Liver (tissue), 9 donors: ENCODE data around the gene COG2. TPM values are rescaled to one million over a fixed set of nuclear protein-coding genes. Genes with fewer than 3 reads are reported as not detected.
A peak's percentile ranks its signal among the peaks of the same experiment; 100 is the strongest.

Source experiments
- DNase-seq: peaks from one replicate; pipeline ENCODE4 v3.0.0-alpha.2; 2017; ENCODE audit warnings: low spot score
- H3K27ac ChIP-seq, 2 donors: one replicate each; pipeline ENCODE4 v1.7.0; 2013; ENCODE audit warnings: inconsistent platforms in 2 of 2, low read length in 2 of 2, control low read depth in 1 of 2, low read depth in 1 of 2, mild to moderate bottlenecking in 1 of 2
- H3K27me3 ChIP-seq, 4 donors: one replicate each; pipeline versions ENCODE4 v1.6.1 to v1.7.0; 2013; ENCODE audit warnings: low read length in 3 of 4, inconsistent platforms in 1 of 4, mild to moderate bottlenecking in 1 of 4, moderate library complexity in 1 of 4; ENCODE audit not compliant: control insufficient read depth in 4 of 4, insufficient read depth in 4 of 4
- H3K36me3 ChIP-seq, 4 donors: one replicate each; pipeline versions ENCODE4 v1.6.1 to v1.7.0; 2013; ENCODE audit warnings: low read length in 3 of 4, mild to moderate bottlenecking in 3 of 4, low read depth in 1 of 4, moderate library complexity in 1 of 4; ENCODE audit not compliant: control insufficient read depth in 4 of 4, insufficient read depth in 3 of 4
- H3K4me1 ChIP-seq, 4 donors: one replicate each; pipeline versions ENCODE4 v1.6.1 to v1.7.0; 2013; ENCODE audit warnings: low read length in 3 of 4, mild to moderate bottlenecking in 3 of 4, moderate library complexity in 1 of 4; ENCODE audit not compliant: control insufficient read depth in 4 of 4, insufficient read depth in 4 of 4
- H3K4me3 ChIP-seq, 3 donors: one replicate each; pipeline versions ENCODE4 v1.6.1 to v1.7.0; 2013; ENCODE audit warnings: low read length in 3 of 3, control low read depth in 1 of 3, low read depth in 1 of 3, mild to moderate bottlenecking in 1 of 3
- H3K9ac ChIP-seq, 2 donors: one replicate each; pipeline ENCODE4 v1.7.0; 2013; ENCODE audit warnings: low read length in 2 of 2, mild to moderate bottlenecking in 2 of 2, moderate library complexity in 2 of 2, control low read depth in 1 of 2, low read depth in 1 of 2
- H3K9me3 ChIP-seq, 4 donors: one replicate each; pipeline versions ENCODE4 v1.6.1 to v1.7.0; 2013; ENCODE audit warnings: low read length in 3 of 4; ENCODE audit not compliant: control insufficient read depth in 4 of 4
- EGR1 ChIP-seq, 2 donors: IDR thresholded peaks; 2 replicates each; pipeline ENCODE4 v1.6.1; 2016 to 2018; ENCODE audit warnings: antibody characterized with exemption in 2 of 2, low read depth in 2 of 2
- FOXA1 ChIP-seq: IDR thresholded peaks from 2 replicates; pipeline ENCODE4 v1.6.1; 2016; ENCODE audit warnings: antibody characterized with exemption
- FOXA2 ChIP-seq: IDR thresholded peaks from 2 replicates; pipeline ENCODE4 v1.6.1; 2016; ENCODE audit warnings: antibody characterized with exemption
- RXRA ChIP-seq, 2 donors: IDR thresholded peaks; 2 replicates each; pipeline ENCODE4 v1.6.1; 2017 to 2018; ENCODE audit warnings: antibody characterized with exemption in 2 of 2, mild to moderate bottlenecking in 1 of 2
- SP1 ChIP-seq: IDR thresholded peaks from 2 replicates; pipeline ENCODE4 v1.6.1; 2018; ENCODE audit warnings: antibody characterized with exemption, mild to moderate bottlenecking
- TAF1 ChIP-seq: conservative IDR thresholded peaks from 2 replicates; pipeline ENCODE4 v1.6.1; 2016; ENCODE audit warnings: antibody characterized with exemption, mild to moderate bottlenecking
- YY1 ChIP-seq: IDR thresholded peaks from 2 replicates; pipeline ENCODE4 v1.6.1; 2016; ENCODE audit warnings: antibody characterized with exemption, mild to moderate bottlenecking
- WGBS: extraction: QIAGEN DNeasy Blood & Tissue Kit; methylation state at CpG from one replicate; pipeline ENCODE4 v1.1.7; 2013; 5-methylcytosine and 5-hydroxymethylcytosine counted together
- polyA plus RNA-seq, 2 donors: library from polyadenylated mRNA; stranded (reverse) in 1 of 2; unstranded in 1 of 2; fragments of 200-250 nt in 1 of 2; fragments of >200 nt in 1 of 2; fragmentation: Nextera tagmentation in 1 of 2; extraction: Ambion mirVana in 1 of 2; gene quantifications; one replicate each; pipeline versions ENCODE4 v1.2.1 to v1.2.3, GENCODE V29; 2013 to 2015
- total RNA-seq, 2 donors: library from RNA; depleted of rRNA; stranded (reverse); fragments of >200 nt; gene quantifications; one replicate each; pipeline ENCODE4 v1.2.3, GENCODE V29; 2014
- TF ChIP-seq, protein P1 (sequence below): IDR thresholded peaks from 2 replicates; pipeline ENCODE4 v1.6.1; 2016; ENCODE audit warnings: antibody characterized with exemption, mild to moderate bottlenecking
- donor health status: healthy.
- donor health status: healthy.
- donor health status: healthy.
- donor health status: healthy.
- donor health status: healthy.

COG2 gene
- total and polyA plus RNA-seq, 4 donors = 6.4 to 16.1 (median 14.3) TPM

DNA sequence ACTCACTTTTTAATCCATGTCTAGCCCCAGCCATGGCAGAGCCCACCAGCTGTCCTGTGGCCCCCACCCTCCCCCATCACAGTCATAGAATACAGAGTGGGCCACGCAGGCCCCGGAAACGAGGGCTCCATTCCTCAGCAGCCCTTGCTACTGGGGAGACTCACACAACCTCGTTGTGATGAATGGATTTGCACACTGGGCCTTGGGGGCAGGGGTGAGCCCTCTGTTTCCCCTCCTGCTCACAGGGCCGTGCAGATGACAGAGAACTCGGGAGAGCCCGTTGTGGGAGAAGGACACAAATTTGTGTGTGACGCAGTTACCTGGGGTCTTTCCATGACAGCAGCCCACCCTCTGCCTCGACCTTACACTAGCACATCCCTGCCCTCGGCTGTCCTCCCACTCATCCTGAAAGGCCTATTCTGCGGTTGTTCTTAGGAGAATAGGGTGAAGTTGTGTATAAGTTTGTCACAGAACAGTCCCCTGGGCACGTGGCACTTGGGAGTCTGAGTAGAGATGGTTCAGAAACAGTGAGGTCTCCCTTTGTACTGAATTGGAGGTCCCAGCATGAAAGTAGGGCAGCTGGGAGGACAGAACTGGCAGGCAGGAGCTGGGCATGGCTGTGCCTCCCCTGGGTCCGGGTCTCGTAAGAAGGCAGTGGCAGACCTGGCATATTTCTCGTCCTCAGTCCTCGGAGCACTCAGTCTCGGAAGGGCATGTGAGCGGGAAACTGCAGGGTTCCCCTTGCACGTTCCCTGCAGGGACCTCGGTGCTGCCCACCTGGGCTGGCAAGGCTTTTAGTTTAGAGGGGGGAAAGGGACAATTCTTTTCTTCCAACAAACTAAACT lies 64.8 kb downstream of the COG2 start (continued):
- TF ChIP-seq, protein P1, sequence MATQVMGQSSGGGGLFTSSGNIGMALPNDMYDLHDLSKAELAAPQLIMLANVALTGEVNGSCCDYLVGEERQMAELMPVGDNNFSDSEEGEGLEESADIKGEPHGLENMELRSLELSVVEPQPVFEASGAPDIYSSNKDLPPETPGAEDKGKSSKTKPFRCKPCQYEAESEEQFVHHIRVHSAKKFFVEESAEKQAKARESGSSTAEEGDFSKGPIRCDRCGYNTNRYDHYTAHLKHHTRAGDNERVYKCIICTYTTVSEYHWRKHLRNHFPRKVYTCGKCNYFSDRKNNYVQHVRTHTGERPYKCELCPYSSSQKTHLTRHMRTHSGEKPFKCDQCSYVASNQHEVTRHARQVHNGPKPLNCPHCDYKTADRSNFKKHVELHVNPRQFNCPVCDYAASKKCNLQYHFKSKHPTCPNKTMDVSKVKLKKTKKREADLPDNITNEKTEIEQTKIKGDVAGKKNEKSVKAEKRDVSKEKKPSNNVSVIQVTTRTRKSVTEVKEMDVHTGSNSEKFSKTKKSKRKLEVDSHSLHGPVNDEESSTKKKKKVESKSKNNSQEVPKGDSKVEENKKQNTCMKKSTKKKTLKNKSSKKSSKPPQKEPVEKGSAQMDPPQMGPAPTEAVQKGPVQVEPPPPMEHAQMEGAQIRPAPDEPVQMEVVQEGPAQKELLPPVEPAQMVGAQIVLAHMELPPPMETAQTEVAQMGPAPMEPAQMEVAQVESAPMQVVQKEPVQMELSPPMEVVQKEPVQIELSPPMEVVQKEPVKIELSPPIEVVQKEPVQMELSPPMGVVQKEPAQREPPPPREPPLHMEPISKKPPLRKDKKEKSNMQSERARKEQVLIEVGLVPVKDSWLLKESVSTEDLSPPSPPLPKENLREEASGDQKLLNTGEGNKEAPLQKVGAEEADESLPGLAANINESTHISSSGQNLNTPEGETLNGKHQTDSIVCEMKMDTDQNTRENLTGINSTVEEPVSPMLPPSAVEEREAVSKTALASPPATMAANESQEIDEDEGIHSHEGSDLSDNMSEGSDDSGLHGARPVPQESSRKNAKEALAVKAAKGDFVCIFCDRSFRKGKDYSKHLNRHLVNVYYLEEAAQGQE = no peak

DNA sequence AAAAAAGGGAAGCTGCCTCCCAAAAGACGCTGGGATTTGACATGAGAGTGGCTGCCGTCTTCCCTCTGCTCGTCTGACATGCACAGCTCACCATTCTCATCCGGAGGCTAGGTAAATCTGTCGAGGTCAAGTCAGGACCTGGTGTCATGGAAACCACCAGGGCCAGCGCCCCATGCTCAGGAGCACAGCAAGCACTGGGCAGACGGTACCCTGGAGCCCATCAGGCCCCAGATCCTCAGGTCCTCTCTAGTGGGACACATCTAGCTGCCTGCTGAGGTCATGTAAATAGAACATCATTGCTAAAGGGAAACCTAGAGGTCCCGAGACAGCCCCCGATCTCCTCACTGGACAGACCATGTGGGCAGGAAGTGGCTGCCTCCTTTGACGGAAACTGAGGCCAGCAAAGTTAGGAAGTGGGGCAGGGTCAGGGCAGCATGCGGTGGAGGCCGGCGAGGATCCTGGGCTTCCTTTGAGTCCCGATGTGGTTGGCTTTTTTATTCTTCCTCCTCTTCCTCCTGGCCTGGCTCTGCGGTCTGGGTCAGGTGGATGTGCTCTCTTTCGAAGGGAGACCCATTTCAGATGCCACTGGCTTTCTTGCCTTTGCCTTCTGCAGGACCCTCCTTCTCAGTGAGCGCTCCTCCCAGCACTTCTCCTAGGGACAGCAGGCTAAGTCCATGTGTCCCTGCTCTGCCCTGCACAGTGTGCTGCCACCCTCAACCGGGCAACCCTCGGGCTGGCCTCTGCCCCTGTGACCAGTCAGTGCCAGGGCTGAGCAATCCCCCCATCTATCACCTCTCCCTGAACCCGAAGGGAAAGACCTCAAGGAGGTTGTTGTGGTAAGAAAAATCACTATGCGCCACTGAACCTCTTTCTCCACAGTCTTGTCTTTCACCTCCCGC lies 65.7 kb downstream of the COG2 start:
- no peak for TF ChIP-seq TAF1
- peak; percentile 28 to 39 for TF ChIP-seq RXRA (IDR thresholded peaks at IDR 0.05)
- peak; percentile 38 for TF ChIP-seq FOXA1
- peak; percentile 2 for TF ChIP-seq SP1
- TF ChIP-seq FOXA2 = no peak
- TF ChIP-seq, protein P1 = peak; percentile 16
- peak; percentile 18 to 24 for TF ChIP-seq EGR1 (IDR thresholded peaks at IDR 0.05; ENCODE audit: low read depth in 2 of 2)
- no peak for TF ChIP-seq YY1
- no peak overlapping the region for H3K9ac ChIP-seq
- WGBS = 40% methylated on average over 22 of the region's 22 CpGs
- peak overlapping the region; percentile 10 to 57 (median 12) for H3K4me3 ChIP-seq
- H3K4me1 ChIP-seq = peaks cover 2 to 64% (median 47%) of the 10 kb centered on the region in 4 donors
- no peaks in the 10 kb centered on the region for H3K9me3 ChIP-seq
- no peak for DNase-seq
- H3K36me3 ChIP-seq = peaks cover 17 to 48% (median 35%) of the 10 kb centered on the region in 4 donors
- peak overlapping the region; percentile 13 to 22 for H3K27ac ChIP-seq
- no peaks in the 10 kb centered on the region for H3K27me3 ChIP-seq
